Stimulated activated CD8-positive, alpha-beta memory T cell treated with anti-CD3 and anti-CD28 coated beads, Interleukin-7, amount 100 ng/mL, for 24 hours (primary cell): ENCODE data around the gene ASXL2.
"Not testable (repeated sequence)": the region's sequence is repeated elsewhere in the genome, so short reads cannot be mapped to it uniquely, and the experiment has no call there.

Source experiments
- DNase-seq: peaks from one replicate; pipeline ENCODE4 v3.0.0-alpha.2; 2020; ENCODE audit warnings: low read depth

Gene ASXL2

DNA sequence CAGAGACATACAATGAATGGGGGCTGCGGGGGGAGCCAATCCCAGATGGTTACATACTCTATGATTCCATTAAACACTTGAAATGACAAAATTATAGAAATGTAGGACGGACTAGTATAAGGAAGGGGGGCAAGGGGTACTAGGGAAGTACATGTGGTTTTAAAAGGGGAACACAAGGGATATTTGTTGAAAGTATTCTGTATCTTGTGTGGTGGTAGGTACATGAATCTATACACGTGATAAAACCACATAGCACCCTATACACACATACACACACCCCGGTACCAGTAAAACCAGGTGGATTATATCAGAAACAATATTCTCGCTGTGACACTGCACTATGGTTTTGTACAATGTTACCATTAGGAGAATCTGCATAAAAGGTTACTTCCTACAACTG is 45.4 kb downstream of the ASXL2 start:
- DNase-seq: no peak

GRCh38 chr2:25831746-25832449 is 46.4 kb downstream of the ASXL2 start:
- DNase-seq: no peak

DNA sequence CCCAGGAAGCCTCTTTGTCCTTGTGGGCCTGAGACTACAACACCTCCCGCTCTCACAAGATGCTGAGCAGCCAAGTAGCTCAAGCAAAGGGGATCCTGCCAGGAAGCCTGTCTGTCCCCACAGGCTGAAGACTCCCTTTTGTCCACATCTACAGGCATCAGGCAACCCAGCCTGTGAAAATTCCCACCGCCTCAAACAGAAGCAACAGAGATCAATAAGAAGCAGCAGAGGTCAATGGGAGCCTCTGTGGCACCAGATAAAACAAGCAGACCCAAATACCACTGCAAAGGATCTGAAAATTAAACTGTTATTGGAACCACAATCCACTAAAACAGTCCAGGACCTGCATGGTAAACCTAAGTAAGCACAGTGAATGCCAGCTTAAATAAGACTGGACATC is 48.5 kb downstream of the ASXL2 start:
- DNase-seq: no peak

- DNase-seq: no peak
Observed at GRCh38 chr2:25829377-25829704, 48.9 kb downstream of the ASXL2 start.

DNA sequence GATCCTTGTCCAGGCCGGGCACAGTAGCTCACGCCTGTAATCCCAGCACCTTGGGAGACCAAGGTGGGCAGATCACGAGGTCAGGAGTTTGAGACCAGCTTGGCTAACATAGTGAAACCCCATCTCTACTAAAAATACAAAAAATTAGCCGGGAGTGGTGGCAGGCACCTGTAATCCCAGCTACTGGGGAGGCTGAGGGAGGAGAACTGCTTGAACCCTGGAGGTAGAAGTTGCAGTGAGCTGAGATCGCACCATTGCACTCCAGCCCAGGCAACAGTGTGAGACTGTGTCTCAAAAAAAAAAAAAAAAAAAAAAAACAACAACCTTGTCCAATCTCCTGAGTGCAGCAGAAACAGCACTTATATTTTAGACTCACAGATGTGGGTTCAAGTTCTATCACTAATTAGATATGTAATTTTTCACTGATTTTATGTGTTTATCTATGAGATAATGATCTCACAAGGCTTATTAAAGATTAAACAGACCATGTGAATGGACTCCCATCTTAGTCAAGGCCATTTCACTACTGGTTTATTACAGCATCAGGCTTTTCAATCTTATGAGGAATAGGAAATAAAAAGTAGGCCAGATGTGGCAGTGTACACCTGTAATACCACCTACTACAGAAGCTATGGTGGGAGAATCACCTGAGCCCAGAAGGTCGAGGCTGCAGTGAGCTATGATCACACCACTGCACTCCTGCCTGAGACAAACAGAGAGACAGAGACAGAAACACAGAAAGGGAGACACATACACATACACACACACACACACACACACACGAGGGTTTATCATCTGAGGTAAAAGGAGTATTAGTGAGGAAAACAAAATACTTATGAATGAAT is 49.5 kb downstream of the ASXL2 start:
- DNase-seq: not testable (repeated sequence)

GRCh38 chr2:25825238-25825637 is 53.0 kb downstream of the ASXL2 start:
- DNase-seq: no peak

DNA sequence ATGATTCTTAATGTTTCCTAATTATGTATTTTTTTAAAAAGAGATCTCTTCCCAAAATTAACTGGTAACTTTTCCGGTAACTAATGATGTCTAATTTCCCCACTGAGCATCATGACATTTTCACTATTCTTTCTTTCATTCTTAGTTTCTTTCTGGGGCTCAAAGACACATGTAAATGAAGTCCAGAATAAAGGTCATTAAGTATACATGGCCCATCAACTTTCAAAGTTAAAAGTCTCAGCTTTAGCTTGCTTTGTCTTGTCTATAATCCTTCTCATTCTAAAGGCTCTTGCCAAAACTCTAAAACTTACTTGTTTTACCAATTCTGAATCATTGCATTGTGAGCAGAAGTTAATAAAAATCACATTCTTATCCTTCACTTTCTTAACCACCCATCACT is 53.6 kb downstream of the ASXL2 start:
- no peak for DNase-seq

DNA sequence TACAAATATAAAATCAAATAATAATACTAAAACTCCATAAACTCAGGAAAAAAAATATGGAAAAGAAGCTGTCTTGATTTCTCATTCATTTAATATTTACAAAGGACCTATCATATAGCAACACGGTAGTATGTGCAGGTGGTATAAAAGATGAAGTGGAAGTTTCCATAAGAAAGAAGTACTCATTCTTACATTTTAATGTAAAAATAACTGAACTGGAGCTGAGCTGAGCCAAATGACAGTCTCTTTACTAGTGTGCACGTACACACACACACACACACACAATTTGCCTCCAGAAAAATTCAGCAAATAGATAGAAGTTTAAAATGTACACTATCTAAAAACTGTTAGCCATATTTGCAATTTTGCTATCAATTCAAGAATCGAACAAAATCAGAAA is 54.1 kb downstream of the ASXL2 start:
- no peak for DNase-seq

DNA sequence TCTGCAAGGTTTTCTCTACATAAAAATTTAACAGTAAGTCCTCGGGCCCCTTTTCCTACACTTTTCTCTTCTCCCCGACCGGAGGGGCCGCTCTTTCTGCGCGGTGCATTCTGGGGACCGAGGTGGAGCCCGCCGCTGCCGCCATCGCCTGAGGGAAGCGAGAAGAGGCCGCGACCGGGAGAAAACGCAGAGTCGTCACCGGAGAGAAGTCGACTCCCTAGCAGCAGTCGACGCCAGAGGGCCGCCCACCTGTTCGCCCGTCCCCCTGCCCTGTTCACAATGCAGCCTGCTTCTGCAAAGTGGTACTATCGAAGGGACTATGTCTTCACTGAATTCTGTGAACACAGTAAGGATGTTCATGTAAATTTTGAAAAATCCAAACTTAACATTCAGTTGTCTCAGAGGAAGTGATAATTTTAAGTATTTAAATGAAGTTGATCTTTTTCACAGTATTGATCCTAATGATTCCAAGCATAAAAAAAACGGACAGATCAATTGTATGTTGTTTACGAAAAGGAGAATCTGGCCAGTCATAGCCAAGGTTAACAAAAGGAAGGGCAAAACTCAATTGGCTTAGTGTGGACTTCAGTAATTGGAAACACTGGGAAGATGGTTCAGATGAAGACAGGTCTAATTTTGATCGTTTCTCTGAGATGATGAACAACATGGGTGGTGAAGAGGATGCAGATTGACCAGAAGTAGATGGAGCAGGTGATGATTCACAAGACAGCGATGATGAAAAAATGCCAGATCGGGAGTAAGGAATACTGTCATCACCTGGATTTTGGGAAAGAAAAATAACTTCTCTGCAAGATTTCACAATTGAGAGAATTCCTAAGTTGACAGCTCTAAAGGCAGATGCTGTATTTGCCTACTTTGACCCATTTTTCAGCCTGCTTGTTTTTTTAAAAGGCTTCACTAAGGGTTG is 55.8 kb downstream of the ASXL2 start:
- peak; percentile 33 for DNase-seq

GRCh38 chr2:25821225-25822056 is 56.8 kb downstream of the ASXL2 start:
- DNase-seq: no peak

- no peak for DNase-seq
Observed at GRCh38 chr2:25819597-25820039, 58.7 kb downstream of the ASXL2 start.

- DNase-seq: no peak
Observed at GRCh38 chr2:25817630-25818029, 60.7 kb downstream of the ASXL2 start.

DNA sequence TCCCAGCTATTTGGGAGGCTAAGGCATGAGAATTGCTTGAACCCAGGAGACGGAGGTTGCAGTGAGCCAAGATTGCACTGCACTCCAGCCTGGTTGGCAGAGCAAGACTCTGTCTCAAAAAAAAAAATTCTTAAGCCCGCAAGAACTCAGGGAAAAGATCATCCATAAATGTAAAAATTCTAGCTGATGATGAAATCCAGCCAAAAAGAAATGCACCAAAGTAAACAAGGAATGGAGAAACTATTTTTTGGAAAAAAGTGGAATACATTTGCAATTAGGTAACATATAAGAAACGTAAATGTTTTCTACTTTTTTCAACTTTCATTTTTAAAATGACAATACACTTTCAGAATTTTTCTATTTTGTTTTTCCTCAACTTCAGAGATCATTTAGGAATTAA is 61.3 kb downstream of the ASXL2 start:
- no peak for DNase-seq

- no peak for DNase-seq
Observed at GRCh38 chr2:25816249-25816648, 62.0 kb downstream of the ASXL2 start.

- no peak for DNase-seq
Observed at GRCh38 chr2:25814681-25815080, 63.6 kb downstream of the ASXL2 start.

DNA sequence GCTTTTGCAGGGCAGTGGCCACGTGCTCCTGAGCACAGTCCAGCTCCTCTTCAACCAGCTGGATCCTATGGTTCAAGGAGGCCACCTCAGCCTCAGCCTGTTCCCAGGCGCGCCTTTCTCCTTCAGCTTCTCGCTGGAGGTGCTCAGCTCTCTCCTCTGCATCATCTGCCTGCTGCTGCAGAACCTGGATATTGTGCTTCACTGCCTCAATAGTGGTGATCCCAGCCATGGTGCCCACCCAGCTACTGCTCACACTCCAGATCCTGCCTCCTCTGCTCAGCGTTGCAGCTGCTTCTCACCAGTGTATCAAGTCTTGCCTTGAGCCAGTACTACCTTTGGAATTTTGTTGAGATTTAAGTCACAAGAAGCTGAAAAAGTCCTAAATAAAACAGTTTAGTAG is 67.9 kb downstream of the ASXL2 start:
- DNase-seq: no peak

GRCh38 chr2:25809646-25810045 is 68.6 kb downstream of the ASXL2 start:
- DNase-seq: no peak

DNA sequence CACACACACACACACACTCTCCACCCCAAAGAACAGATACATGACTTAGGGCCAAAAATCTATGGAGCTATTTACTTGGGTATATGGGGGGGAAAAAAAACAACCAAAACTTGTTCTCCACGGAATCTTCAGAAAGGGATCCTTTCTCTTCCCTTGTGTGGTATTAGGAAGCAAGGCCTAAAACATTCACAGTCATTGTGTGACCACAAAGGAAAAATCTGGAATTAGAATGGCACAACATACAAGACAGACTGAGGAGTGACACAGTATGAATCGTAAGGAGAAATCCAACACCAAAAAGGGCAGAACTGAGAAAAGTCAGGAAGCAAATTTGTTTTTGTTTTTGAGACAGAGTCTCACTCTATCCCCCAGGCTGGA is 70.3 kb downstream of the ASXL2 start:
- no peak for DNase-seq

- no peak for DNase-seq
Observed at GRCh38 chr2:25806941-25807340, 71.3 kb downstream of the ASXL2 start.

DNA sequence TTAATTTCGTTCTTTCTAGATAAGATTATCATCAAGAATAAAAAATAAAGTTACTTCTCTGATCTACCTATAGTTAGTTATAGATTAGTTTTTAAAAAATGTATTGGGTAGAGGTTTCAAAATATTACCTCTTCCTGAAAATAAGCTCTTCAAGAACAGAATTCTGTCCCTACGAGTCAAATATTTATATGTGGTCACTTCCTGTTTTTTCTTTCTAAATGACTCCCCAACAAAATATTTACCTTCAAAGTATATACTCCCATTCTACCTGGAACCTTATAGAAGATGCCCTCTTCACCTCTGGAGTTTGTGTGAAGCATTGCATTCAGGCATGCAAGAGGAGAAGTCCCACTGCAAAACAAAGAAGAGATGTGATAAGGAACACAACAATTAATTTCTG is 72.3 kb downstream of the ASXL2 start:
- no peak for DNase-seq

- no peak for DNase-seq
Observed at GRCh38 chr2:25804338-25804737, 73.9 kb downstream of the ASXL2 start.

DNA sequence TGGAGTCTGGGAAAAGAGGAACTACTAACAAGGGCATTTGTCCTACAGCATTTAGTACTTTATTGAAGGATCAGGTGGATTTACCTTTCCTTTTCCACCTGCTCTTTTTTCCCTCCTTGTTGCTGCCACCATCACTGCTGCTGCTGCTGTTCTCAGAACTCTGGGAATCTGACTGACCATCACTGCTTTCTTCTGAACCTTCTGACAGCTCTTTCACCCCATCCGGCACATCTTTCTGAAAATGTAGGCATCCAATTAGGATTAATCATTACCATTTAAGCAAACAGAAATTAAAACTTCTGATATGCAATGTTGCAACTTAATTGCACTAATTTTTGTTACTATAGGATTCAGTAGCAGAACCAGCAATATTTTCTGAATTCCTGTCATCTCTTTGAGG is 79.0 kb downstream of the ASXL2 start:
- DNase-seq: no peak
